ENCODE results near the gene ADGRV1.

- no peak for TF ChIP-seq CTCF (IDR thresholded peaks at IDR 0.05; ENCODE audit: insufficient read depth, low read length, poor library complexity, severe bottlenecking)
- no peak for TF ChIP-seq EZH2phosphoT487 (conservative IDR thresholded peaks at IDR 0.05; ENCODE audit: low read length)
Observed at GRCh38 chr5:91174396-91174795, 615.8 kb downstream of the ADGRV1 start.

Data from SU-DHL-6 (cell line).